MG63 (cell line): Measurements from ENCODE around the gene DBNDD2. TPM values are rescaled to one million over a fixed set of nuclear protein-coding genes. Genes with fewer than 3 reads are reported as not detected.

ENCODE experiments used
- DNase-seq: peaks from one replicate; pipeline ENCODE4 v3.0.0-alpha.2; 2020
- H3K27me3 ChIP-seq: fragments of 250-450 bp; sonication (Bioruptor Pico); 2 replicates; pipeline ENCODE4 v1.5.1; 2020; ENCODE audit warnings: mild to moderate bottlenecking, moderate library complexity
- H3K36me3 ChIP-seq: fragments of 250-450 bp; sonication (Bioruptor Pico); 2 replicates; pipeline ENCODE4 v1.5.1; 2020; ENCODE audit warnings: mild to moderate bottlenecking, moderate library complexity
- H3K4me3 ChIP-seq: fragments of 250-450 bp; sonication (Bioruptor Pico); 2 replicates; pipeline ENCODE4 v1.5.1; 2020; ENCODE audit warnings: mild to moderate bottlenecking, moderate library complexity
- H3K9me3 ChIP-seq: fragments of 250-450 bp; sonication (Bioruptor Pico); 2 replicates; pipeline ENCODE4 v1.5.1; 2020; ENCODE audit warnings: mild to moderate bottlenecking, moderate library complexity
- total RNA-seq: library from RNA; depleted of rRNA; stranded (reverse); fragments of >200 nt; shearing (Covaris generic); gene quantifications from 2 replicates; pipeline ENCODE4 v1.2.3, GENCODE V29; 2014; ENCODE audit warnings: low replicate concordance

The DBNDD2 gene
- total RNA-seq, 1 experiment from 2014 or later = 17.6 TPM

DNA sequence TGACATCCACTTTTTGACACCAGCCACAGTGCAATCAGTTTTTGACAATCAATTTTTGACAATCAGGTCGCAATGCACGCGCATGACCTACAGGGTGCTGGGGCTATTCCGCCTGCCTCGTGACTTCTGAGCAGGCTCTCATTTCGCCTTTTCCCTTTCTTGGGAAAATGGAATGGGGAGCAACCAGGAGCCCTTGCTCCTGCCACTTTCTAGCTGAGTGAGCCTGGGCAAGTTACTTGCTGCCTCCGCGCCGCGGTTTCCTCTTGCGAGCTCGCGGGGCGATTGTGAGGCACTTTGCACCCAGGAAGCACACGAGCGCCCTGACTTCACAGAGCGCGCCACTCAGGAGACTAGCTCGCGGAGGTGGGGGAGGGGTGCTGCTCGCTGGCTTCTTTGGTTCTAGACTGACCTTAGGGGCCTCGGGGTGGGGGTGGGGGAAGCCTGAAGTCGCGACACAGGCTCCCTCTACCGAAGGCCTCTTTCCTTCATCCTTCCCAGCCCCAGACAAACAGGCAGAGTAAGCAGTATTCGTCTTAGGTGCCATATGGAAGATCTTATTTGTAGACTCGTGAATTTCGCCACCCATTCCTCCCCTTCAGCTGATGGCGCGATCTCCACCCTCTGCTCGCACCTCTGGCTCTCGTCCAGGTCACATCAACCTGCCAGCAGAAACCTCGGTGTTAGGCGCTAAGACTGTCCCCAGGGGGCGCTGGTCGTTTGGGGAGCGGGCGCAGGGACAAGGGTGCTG is 34.6 kb upstream of the DBNDD2 start:
- peak; percentile 74 for DNase-seq
- Histone ChIP-seq H3K9me3 (no peaks in the 10 kb centered on the region), H3K27me3 (no peaks in the 10 kb centered on the region), H3K36me3 (peaks cover 16% of the 10 kb centered on the region), H3K4me3 (no peak overlapping the region)

DNA sequence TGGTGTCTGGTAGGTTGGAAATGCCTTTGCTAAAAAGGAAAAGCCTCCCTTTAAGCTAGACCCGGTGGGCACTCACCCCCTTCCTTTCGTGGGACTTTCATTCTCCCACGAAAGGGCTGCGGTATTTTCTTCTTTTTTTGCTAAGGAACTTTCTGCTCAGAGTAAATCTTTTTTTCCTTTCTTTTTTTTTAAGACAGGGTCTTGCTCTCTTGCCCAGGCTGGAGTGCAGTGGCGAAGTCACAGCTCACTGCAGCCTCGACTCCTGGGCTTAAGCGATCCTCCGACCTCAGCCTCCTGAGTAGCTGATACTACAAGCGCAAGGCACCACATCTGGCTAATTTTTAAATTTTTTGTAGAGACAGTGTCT is 34.0 kb upstream of the DBNDD2 start:
- Histone ChIP-seq H3K4me3 (no peak overlapping the region), H3K9me3 (no peaks in the 10 kb centered on the region), H3K27me3 (no peaks in the 10 kb centered on the region), H3K36me3 (peaks cover 14% of the 10 kb centered on the region)
- DNase-seq = no peak

DNA sequence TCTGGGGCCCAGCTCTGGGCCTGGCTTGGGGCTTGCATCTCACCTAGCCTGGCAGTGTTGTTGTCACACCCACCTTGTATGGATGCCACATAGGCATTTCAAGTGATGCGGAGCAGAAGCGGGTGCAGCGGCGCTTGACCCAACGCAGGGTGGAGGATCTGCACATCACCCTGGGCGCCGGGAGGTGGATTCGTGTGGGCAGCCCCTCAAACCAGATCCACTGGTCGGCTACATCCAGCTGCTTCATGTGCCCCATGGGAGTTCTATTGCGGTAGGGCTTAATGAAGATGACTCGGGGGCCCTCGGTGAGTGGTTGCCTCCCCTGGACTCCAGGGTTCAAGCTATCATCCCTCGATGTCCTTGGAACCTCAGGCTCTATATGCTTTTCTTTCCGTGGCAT is 33.1 kb upstream of the DBNDD2 start:
- H3K36me3 ChIP-seq = peaks cover 14% of the 10 kb centered on the region
- H3K9me3 ChIP-seq = no peaks in the 10 kb centered on the region
- H3K27me3 ChIP-seq = no peaks in the 10 kb centered on the region
- no peak for DNase-seq
- H3K4me3 ChIP-seq = no peak overlapping the region

DNA sequence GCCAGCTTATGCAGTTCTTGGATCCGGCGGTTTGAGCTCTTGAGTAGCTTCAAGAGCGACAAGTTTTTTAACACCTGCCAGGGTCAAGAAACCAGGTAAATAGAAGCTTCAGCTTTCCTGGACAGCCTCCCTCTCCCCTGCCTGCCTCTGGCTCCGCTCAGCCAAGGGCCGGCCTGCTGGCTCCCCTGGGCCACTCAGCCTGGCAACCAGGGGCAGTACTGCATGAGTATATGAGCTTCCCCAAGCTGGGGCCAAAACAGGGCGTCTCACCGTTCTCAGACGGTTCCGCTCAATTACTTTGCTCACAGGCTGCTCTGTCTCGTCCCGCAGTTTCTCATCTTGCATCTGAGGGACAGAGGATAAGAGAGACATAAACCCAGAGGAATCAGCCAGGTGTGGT is 30.8 kb upstream of the DBNDD2 start:
- no peaks in the 10 kb centered on the region for H3K9me3 ChIP-seq
- no peaks in the 10 kb centered on the region for H3K27me3 ChIP-seq
- no peak overlapping the region for H3K4me3 ChIP-seq
- DNase-seq = no peak
- H3K36me3 ChIP-seq = peaks cover 4% of the 10 kb centered on the region; the same call in 1 of the 2 replicates

DNA sequence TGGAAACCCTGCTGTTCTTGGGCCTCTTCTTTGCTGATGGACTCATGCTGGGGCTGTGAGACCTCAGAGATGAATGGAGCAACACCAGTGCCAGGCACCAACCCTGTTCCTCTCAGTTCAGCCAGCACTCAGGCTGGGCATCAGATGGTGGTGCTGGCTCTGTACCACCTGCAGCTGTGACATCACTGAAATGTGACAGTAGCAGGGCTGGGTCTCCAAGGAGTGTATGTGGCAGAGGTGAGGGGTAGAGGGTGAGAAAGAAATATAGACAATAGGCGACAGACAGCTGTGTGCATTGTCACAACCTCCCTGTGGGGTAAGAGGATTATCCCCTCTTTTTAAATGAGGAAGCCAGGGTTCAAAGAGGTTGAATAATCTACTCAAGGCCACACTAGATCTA is 29.9 kb upstream of the DBNDD2 start, which contains the start of gene TP53TG5:
TSS of gene TP53TG5 (minus strand) at position 135 of the 400 bp plus-strand sequence. CDS start at position 46, 89 bp downstream.
- H3K9me3 ChIP-seq = no peaks in the 10 kb centered on the region
- no peak for DNase-seq
- H3K36me3 ChIP-seq = peaks cover 4% of the 10 kb centered on the region; the same call in 1 of the 2 replicates

DNA sequence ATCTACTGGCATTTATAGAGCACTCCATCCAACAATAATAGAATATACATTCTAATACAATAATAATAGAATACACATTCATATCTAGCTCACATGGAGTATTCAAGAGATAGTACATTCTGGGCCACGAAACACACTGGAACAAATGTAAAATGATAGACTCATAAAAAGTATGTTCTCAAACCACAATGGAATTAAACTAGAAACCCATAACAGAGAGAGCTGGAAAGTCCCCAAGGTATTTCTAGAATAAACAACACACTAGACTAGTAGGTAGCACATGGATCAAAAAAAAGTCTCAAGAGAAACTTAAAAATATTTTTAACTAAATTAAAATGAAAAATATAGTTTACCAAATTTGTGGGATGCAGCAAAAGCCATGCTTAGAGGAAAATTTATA is 20.8 kb upstream of the DBNDD2 start:
- no peak for DNase-seq
- Histone ChIP-seq H3K4me3 (no peak overlapping the region), H3K36me3 (no peaks in the 10 kb centered on the region; the same call in 1 of the 2 replicates), H3K27me3 (no peaks in the 10 kb centered on the region), H3K9me3 (peaks cover 5% of the 10 kb centered on the region; the same call in 1 of the 2 replicates)

More for the DNA sequence above, 29.9 kb upstream of the DBNDD2 start, which contains the start of gene TP53TG5:
- Histone ChIP-seq H3K27me3 (no peaks in the 10 kb centered on the region), H3K4me3 (no peak within 1 kb of the TSS)

DNA sequence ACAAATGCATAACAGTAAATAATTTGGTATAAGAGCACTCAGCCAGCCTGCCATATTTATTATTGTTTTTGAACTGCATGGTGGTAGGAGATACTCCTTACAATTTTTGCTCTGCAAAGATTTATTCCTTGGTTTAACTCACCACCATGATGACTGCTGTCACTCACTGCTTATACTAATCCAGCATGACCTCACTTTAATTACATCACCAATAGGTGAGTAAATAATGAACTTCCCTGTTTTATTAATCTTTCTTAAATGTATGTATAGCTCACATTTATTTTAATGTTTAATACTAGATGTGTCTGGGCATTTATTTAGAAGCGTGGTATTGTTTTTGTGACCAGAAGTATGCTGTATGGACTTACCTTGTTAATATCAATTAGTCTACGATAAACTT is 17.2 kb upstream of the DBNDD2 start:
- Histone ChIP-seq H3K27me3 (no peaks in the 10 kb centered on the region), H3K4me3 (no peak overlapping the region), H3K9me3 (no peaks in the 10 kb centered on the region), H3K36me3 (no peaks in the 10 kb centered on the region; the same call in 1 of the 2 replicates)
- DNase-seq = no peak

DNA sequence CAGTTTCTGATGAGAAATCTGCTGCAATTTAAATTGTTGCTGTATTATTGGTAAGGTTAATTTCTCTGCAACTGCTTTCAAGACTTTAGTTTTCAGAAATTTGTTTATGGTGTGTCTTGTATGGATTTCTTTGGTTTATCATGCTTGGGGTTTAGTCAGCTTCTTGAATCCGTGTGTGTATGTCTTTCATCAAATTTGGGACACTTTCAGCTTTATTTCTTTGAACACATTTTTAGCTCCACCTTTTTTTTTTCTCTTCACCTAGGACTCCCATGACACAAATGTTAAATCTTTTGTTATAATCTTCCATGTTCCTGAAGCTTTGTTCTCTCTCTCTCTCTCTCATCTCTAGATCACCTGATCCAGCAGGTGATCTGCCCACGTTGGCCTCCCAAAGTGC is 16.5 kb upstream of the DBNDD2 start:
- H3K4me3 ChIP-seq = no peak overlapping the region
- no peaks in the 10 kb centered on the region; the same call in 1 of the 2 replicates for H3K36me3 ChIP-seq
- DNase-seq = no peak
- H3K9me3 ChIP-seq = no peaks in the 10 kb centered on the region
- H3K27me3 ChIP-seq = no peaks in the 10 kb centered on the region

DNA sequence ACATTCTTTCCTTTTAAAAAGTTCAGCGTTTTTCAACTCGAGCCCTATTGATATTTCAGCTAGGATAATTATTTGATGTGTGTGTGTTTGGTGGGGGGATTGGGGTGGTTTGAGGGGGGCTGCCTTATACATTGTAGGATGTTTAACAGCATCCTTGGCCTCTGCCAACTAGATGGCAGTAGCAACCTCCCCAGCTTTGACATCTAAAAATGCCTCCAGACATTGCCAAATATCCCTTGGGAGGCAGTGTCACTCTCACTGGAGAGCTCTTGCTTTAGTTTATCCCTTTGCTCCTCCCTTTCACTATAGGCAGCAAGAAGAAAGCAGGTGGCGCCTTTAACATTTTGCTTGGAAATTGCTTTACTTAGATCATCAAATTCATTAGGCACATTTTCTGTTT is 15.4 kb upstream of the DBNDD2 start:
- Histone ChIP-seq H3K4me3 (no peak overlapping the region), H3K9me3 (no peaks in the 10 kb centered on the region), H3K27me3 (no peaks in the 10 kb centered on the region), H3K36me3 (no peaks in the 10 kb centered on the region; the same call in 1 of the 2 replicates)
- DNase-seq = no peak

DNA sequence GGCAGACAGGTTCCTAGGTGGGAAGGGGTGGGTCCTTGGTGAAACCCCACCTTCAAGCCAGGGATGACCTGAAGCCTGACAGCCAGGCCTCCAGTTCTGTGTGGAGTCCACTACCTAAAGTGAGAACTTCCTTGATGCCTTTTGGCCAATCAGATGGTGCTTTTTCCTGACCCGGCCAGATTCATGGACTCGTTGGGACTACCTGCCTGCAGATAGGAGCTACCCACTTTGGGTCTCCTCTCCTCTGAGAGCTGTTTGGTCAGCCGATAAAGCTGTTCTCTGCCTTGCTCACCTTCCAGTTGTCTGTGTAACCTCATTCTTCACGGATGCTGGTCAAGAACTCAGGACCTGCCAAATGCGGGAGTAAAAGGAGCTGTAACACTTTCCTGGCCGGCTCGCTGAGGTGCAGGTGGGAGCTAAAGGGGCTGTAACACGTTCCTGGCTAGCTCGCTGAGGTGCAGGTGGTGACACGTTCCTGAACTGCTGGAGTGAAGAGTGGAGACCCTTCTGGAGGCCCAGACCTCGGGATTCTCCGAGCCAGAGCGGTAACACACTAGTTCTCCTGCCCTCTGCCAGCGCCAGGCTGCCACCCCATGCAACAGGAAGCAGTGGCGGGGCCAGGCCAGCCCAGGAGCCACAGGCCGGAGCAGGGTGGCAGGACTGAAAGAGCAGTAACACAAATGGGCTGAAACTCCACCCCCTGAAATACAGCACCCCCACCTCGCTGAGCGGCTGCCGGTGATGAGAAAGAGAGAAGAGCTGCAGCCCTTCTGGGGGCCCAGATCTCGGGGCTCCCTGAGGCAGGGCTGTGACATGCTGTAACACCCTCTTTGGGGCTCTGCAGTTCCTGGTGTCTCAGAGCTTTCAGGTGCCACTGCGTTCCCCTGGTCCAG is 13.6 kb upstream of the DBNDD2 start:
- no peak for DNase-seq
- H3K36me3 ChIP-seq = no peaks in the 10 kb centered on the region; the same call in 1 of the 2 replicates

DNA sequence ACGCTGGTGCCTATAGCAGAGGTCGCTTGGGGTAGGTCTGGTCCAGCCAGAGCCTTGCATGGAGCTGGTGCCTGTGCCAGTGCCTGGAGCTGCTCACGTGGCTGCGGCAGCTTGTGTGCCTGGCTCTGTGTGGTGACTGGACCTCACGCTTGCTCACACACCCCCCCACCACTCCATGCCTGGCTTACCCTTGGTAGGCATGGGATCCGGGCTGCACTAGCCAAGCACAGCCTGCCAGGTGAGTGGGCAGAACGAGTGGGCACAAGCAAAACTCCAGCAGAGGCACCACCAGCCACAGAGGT is 13.0 kb upstream of the DBNDD2 start:
- H3K9me3 ChIP-seq = peaks cover 14% of the 10 kb centered on the region
- no peaks in the 10 kb centered on the region; the same call in 1 of the 2 replicates for H3K36me3 ChIP-seq
- H3K27me3 ChIP-seq = no peaks in the 10 kb centered on the region
- no peak overlapping the region for H3K4me3 ChIP-seq
- no peak for DNase-seq

More for the DNA sequence above, 13.6 kb upstream of the DBNDD2 start:
- Histone ChIP-seq H3K4me3 (no peak overlapping the region), H3K27me3 (no peaks in the 10 kb centered on the region), H3K9me3 (peaks cover 8% of the 10 kb centered on the region)

DNA sequence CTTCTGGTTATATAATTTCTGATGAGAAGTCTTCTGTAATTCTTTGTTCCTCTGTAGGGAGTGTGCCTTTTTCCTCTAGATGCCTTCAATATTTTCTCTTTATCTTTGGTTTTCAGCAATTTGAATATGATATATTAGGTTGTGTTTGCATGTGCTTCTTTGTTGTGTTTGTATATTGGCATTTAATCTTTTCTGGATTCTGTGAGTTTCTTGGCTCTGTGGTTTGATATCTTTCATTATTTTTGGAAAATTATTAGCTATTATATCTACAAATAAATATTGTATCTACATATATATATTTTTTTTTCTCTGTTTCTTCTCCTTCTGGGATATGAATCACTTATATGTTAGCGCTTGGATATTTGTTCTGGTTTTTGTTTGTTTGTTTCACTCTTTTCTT is 9.1 kb upstream of the DBNDD2 start:
- Histone ChIP-seq H3K4me3 (no peak overlapping the region), H3K36me3 (no peaks in the 10 kb centered on the region), H3K27me3 (no peaks in the 10 kb centered on the region), H3K9me3 (peaks cover 33% of the 10 kb centered on the region)
- DNase-seq = no peak

DNA sequence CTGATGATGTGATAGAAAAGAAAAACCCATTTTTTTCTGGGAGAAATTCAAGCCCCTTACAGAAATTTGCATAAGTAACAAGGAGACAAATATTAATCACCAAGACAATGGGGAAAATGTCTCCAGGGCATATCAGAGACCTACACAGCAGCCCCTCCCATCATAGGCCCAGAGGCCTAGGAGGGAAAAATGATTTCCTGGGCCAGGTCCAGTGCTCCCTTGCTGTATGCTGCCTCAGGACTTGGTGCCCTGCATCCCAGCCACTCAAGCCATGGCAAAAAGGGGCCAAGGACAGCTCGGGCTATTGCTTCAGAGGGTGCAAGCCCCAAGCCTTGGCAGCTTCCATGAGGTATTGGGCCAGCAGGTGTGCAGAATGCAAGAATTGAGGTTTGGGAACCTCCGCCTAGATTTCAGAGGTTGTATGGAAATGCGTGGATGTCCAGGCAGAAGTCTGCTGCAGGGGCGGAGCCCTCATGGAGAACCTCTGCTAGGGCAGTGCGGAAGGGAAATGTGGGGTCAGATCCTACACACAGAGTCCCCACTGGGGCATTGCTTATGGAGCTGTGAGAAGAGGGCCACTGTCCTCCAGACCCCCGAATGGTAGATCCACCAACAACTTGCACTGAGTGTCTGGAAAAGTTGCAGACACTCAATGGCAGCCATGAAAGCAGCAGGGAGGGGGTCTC is 7.6 kb upstream of the DBNDD2 start:
- no peak for DNase-seq
- H3K27me3 ChIP-seq = no peaks in the 10 kb centered on the region
- peaks cover 33% of the 10 kb centered on the region for H3K9me3 ChIP-seq
- H3K4me3 ChIP-seq = no peak overlapping the region
- no peaks in the 10 kb centered on the region for H3K36me3 ChIP-seq

DNA sequence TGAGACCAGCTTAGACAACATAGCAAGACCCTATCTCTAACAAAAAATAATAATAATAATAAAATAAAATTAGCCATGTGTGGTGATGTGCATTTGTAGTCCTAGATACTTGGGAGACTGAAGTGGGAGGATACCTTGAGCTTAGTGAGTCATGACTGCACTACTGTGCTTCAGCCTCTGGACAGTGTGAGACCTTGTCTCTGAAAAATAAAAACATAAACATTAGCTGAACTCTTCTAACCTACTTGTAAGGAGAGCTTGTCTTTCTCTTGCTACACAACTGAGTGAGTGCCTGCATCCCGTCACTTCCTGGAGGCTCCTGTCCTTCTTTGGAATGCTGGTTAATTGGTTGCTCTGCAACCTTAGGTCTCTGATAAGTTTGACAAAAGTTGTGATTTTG is 5.1 kb upstream of the DBNDD2 start:
- DNase-seq = no peak
- Histone ChIP-seq H3K9me3 (peaks cover 33% of the 10 kb centered on the region), H3K27me3 (no peaks in the 10 kb centered on the region), H3K4me3 (no peak overlapping the region), H3K36me3 (no peaks in the 10 kb centered on the region)

DNA sequence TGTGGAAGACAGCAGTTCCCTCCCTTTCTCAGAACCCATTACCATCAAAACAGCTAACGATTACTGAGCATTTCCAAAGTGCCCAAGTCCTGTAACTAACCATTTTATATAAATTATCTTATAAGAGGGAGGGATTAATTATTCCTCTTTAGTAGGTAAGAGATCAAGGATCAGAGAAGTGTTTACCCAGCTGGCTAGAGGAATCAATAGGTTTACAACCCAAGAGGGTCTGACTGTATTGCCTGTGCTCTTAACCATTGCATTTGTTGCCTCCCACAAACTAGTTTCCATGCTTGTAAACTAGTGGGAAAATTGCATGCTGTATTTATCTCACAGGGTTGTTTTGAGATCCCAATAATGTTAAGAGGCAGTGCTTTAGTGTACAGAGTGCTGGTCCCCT is 3.7 kb upstream of the DBNDD2 start:
- Histone ChIP-seq H3K36me3 (no peaks in the 10 kb centered on the region), H3K27me3 (no peaks in the 10 kb centered on the region), H3K4me3 (no peak overlapping the region), H3K9me3 (peaks cover 25% of the 10 kb centered on the region)
- DNase-seq = no peak

DNA sequence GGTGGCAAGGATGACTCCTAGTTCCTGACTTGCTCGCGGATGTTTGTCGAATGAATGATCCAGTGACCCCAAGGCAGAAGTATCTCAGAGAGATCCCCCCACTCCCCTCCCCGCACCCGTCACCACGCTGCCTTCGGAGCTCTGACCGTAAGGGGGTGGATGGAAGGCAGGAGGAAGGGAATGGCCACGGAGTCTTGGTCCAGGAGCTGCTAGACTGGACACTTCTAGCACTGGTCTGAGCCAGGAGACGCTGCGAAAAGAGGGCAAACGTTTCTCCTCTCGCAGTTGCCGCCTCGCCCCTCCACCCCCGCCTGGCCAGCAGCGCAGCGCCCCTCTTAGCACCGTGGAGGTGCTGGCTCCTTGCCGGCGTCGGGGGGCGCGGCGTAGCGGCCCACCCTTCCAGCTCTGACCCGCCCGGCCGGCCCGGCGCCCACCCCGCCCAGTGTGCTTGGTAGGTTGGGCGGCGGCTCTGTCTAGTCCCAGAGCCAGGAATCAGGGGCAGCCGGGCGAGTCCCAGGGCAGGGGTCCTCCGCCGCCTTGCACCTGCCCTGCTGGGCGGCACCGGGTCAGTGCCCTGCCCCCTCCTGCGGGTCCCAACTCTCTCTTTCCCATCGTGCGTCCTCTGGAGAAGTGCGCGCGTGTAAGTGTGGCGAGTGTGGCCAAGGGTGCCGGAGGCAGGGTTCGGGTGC is 2.4 kb upstream of the DBNDD2 start:
- Histone ChIP-seq H3K36me3 (peaks cover 5% of the 10 kb centered on the region; the same call in 1 of the 2 replicates), H3K4me3 (peak overlapping the region; percentile 58), H3K27me3 (no peaks in the 10 kb centered on the region), H3K9me3 (peaks cover 12% of the 10 kb centered on the region)
- no peak for DNase-seq
